HCT116 (cell line): Measurements from ENCODE around the gene RASGRF2. TPM values are rescaled to one million over a fixed set of nuclear protein-coding genes. Genes with fewer than 3 reads are reported as not detected.

Source experiments
- ATAC-seq: fragments of 200-7000 bp; cut with Tn5 transposase; 2 replicates; pipeline ENCODE4 v1.9.1; 2020; ENCODE audit warnings: mild to moderate bottlenecking, moderate library complexity
- BruUV-seq: library from RNA; stranded (reverse); fragments of 400-500 nt; replicated peaks from 2 replicates; lab custom pipeline; 2021; lab: Mats Ljungman, UMichigan
- CTCF ChIA-PET: fragments of 300-600 bp; sonication (Branson Sonifier 250); formaldehyde crosslinking; loops from one replicate; lab custom pipeline; 2021; ENCODE audit warnings: antibody characterized with exemption; lab: Charles Lee
- POLR2A ChIA-PET: fragments of 300-600, 350-600 bp; sonication (Branson Sonifier 250); formaldehyde crosslinking; loops from one replicate; lab custom pipeline; 2021; ENCODE audit warnings: antibody characterized with exemption; lab: Charles Lee
- RAD21 ChIA-PET, 2 experiments: fragments of 300-600 bp; sonication (Branson Sonifier 250); formaldehyde crosslinking; loops; one replicate each; lab custom pipeline; 2023; ENCODE audit warnings: low total read pairs in 2 of 2; ENCODE audit not compliant: uncharacterized antibody in 2 of 2, unreplicated experiment in 2 of 2, low non-redundant PET in 1 of 2; lab: Charles Lee
- DNase-seq: peaks from one replicate; pipeline ENCODE4 v3.0.0-alpha.2; 2010; ENCODE audit warnings: low read depth, low spot score
- H2AFZ ChIP-seq: fragments of 200-600 bp; shearing (Covaris generic), sonication (generic); 2 replicates; pipeline ENCODE4 v1.6.1; 2017; ENCODE audit warnings: low read depth, mixed run types, mixed read lengths, antibody characterized with exemption, low read length; ENCODE audit not compliant: poor library complexity, severe bottlenecking
- H3K27ac ChIP-seq: 2 replicates; pipeline ENCODE4 v1.5.1; 2012; ENCODE audit warnings: low read depth, low read length
- H3K27me3 ChIP-seq: fragments of 200-600 bp; sonication (generic); 2 replicates; pipeline ENCODE4 v1.6.1; 2016; ENCODE audit warnings: mixed run types, low read length, mixed read lengths; ENCODE audit not compliant: insufficient read depth
- H3K36me3 ChIP-seq, 2 experiments: fragments of 200-500 bp in 1 of 2; fragments of 200-600 bp in 1 of 2; sonication (Bioruptor generic) in 1 of 2; sonication (generic) in 1 of 2; 2 replicates each; pipeline versions ENCODE4 v1.5.1 to v1.6.1; 2014 to 2016; ENCODE audit warnings: low read length in 2 of 2, inconsistent platforms in 1 of 2, mixed read lengths in 1 of 2, mixed run types in 1 of 2; ENCODE audit not compliant: insufficient read depth in 2 of 2, control insufficient read depth in 1 of 2
- H3K4me1 ChIP-seq, 2 experiments: fragments of 200-600 bp in 1 of 2; sonication (generic) in 1 of 2; 2 replicates each; pipeline versions ENCODE4 v1.5.1 to v1.6.1; 2012 to 2017; ENCODE audit warnings: low read length in 2 of 2, inconsistent platforms in 1 of 2, mild to moderate bottlenecking in 1 of 2, mixed read lengths in 1 of 2, mixed run types in 1 of 2, moderate library complexity in 1 of 2; ENCODE audit not compliant: insufficient read depth in 2 of 2, control insufficient read depth in 1 of 2
- H3K4me2 ChIP-seq: fragments of 200-600 bp; sonication (generic); 2 replicates; pipeline ENCODE4 v1.6.1; 2017; ENCODE audit warnings: mixed run types, low read length, mixed read lengths
- H3K4me3 ChIP-seq, 2 experiments: fragments of 200-600 bp in 1 of 2; sonication (generic) in 1 of 2; replicated peaks in 1 of 2; 2 replicates each; pipeline ENCODE4 v1.5.1; 2011 to 2016; ENCODE audit warnings: low read length in 2 of 2, control low read depth in 1 of 2, low read depth in 1 of 2, mild to moderate bottlenecking in 1 of 2, mixed read lengths in 1 of 2, mixed run types in 1 of 2
- H3K79me2 ChIP-seq: fragments of 200-600 bp; sonication (generic); 2 replicates; pipeline ENCODE4 v1.6.1; 2017; ENCODE audit warnings: mild to moderate bottlenecking, mixed run types, low read length, moderate library complexity, mixed read lengths; ENCODE audit not compliant: insufficient read depth
- H3K9ac ChIP-seq: fragments of 200-600 bp; sonication (generic); 2 replicates; pipeline ENCODE4 v1.6.1; 2016; ENCODE audit warnings: low read length, mixed read lengths
- H3K9me2 ChIP-seq: fragments of 200-600 bp; sonication (generic), shearing (Covaris generic); 2 replicates; pipeline ENCODE4 v1.6.1; 2017; ENCODE audit warnings: mixed run types, mild to moderate bottlenecking, moderate library complexity; ENCODE audit not compliant: insufficient read depth
- H3K9me3 ChIP-seq, 2 experiments: fragments of 200-500 bp in 1 of 2; fragments of 200-600 bp in 1 of 2; sonication (Bioruptor generic) in 1 of 2; sonication (generic) in 1 of 2; 2 replicates each; pipeline ENCODE4 v1.6.1; 2014 to 2017; ENCODE audit warnings: low read length in 2 of 2, mixed read lengths in 2 of 2, inconsistent platforms in 1 of 2, low read depth in 1 of 2, mild to moderate bottlenecking in 1 of 2, mixed run types in 1 of 2, moderate library complexity in 1 of 2; ENCODE audit not compliant: control insufficient read depth in 1 of 2, insufficient read depth in 1 of 2
- H4K20me1 ChIP-seq: fragments of 200-600 bp; sonication (generic), shearing (Covaris generic); 2 replicates; pipeline ENCODE4 v1.6.1; 2017; ENCODE audit warnings: mixed run types, mild to moderate bottlenecking, moderate library complexity; ENCODE audit not compliant: insufficient read depth
- CBX3 ChIP-seq: IDR thresholded peaks from 2 replicates; pipeline ENCODE4 v1.6.1; 2012; ENCODE audit warnings: low read depth
- POLR2A ChIP-seq: IDR thresholded peaks from 2 replicates; pipeline ENCODE4 v1.7.0; 2011; ENCODE audit warnings: borderline replicate concordance; ENCODE audit not compliant: insufficient read depth, insufficient read length; ENCODE audit errors: extremely low read depth
- RAD21 ChIP-seq: IDR thresholded peaks from 2 replicates; pipeline ENCODE4 v1.6.1; 2012; ENCODE audit warnings: low read depth, mild to moderate bottlenecking
- SIN3A ChIP-seq: IDR thresholded peaks from 2 replicates; pipeline ENCODE4 v1.6.1; 2012; ENCODE audit warnings: low read depth
- SP1 ChIP-seq: IDR thresholded peaks from 2 replicates; pipeline ENCODE4 v1.6.1; 2012; ENCODE audit warnings: low read depth
- intact Hi-C: fragments of 100-400 bp; cut with micrococcal nuclease; formaldehyde crosslinking; loops from 2 replicates; pipeline ENCODE4 v1.10.0; 2022
- total RNA-seq: library from RNA; stranded (reverse); gene quantifications from one replicate; pipeline ENCODE4 v1.2.1, GENCODE V29; 2021; ENCODE audit not compliant: unreplicated experiment
- TF ChIP-seq, protein P1 (sequence below): IDR thresholded peaks from 2 replicates; pipeline ENCODE4 v1.6.1; 2012

Gene RASGRF2
- total RNA-seq, 1 experiment from 2014 or later = 0.05 TPM

GRCh38 chr5:81219389-81219788 lies 259.2 kb downstream of the RASGRF2 start:
- intact Hi-C loops = no loop called here
- no TSS peak for BruUV-seq
- POLR2A ChIA-PET = no interaction called here

GRCh38 chr5:81222285-81222684 lies 262.1 kb downstream of the RASGRF2 start:
- Histone ChIP-seq H3K36me3 (no peaks in the 10 kb centered on the region), H2AFZ (no peak overlapping the region), H3K9me3 (no peaks in the 10 kb centered on the region), H3K4me3 (no peak overlapping the region), H3K9me2 (no peaks in the 10 kb centered on the region), H3K27ac (no peak overlapping the region), H4K20me1 (no peaks in the 10 kb centered on the region), H3K27me3 (no peaks in the 10 kb centered on the region), H3K9ac (no peak overlapping the region), H3K4me1 (no peaks in the 10 kb centered on the region), H3K4me2 (no peak overlapping the region), H3K79me2 (no peaks in the 10 kb centered on the region)
- DNase-seq (no peak), ATAC-seq (no peak)
- RAD21 ChIA-PET = no interaction called here
- intact Hi-C loops = no loop called here
- POLR2A ChIA-PET = no interaction called here
- TF ChIP-seq RAD21 = no peak
- no peak for TF ChIP-seq CBX3
- TF ChIP-seq POLR2A = no peak
- BruUV-seq = no TSS peak
- CTCF ChIA-PET = no interaction called here

More at GRCh38 chr5:81219389-81219788, 259.2 kb downstream of the RASGRF2 start:
- RAD21 ChIA-PET = no interaction called here
- Histone ChIP-seq H3K27me3 (no peaks in the 10 kb centered on the region), H3K4me3 (no peak overlapping the region), H3K27ac (no peak overlapping the region), H3K4me2 (no peak overlapping the region), H3K79me2 (no peaks in the 10 kb centered on the region), H3K36me3 (no peaks in the 10 kb centered on the region), H4K20me1 (no peaks in the 10 kb centered on the region), H2AFZ (no peak overlapping the region), H3K9me2 (no peaks in the 10 kb centered on the region), H3K9me3 (no peaks in the 10 kb centered on the region), H3K4me1 (no peaks in the 10 kb centered on the region), H3K9ac (no peak overlapping the region)
- no peak for ATAC-seq
- CTCF ChIA-PET = interaction anchor here (0.5 kb wide), 1 partner anchor 1075 kb away, joined by 3 read pairs; no protein-coding TSS in a partner anchor
- no peak for TF ChIP-seq POLR2A
- TF ChIP-seq, protein P1, sequence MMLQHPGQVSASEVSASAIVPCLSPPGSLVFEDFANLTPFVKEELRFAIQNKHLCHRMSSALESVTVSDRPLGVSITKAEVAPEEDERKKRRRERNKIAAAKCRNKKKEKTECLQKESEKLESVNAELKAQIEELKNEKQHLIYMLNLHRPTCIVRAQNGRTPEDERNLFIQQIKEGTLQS = no peak
- TF ChIP-seq RAD21 = no peak
- no peak for TF ChIP-seq SIN3A
- TF ChIP-seq SP1 = no peak
- DNase-seq = no peak
